Panc1 (cell line): Measurements from ENCODE around the gene NPTX2. TPM values are rescaled to one million over a fixed set of nuclear protein-coding genes. Genes with fewer than 3 reads are reported as not detected.

Experiments used
- ATAC-seq: fragments of 200-7000 bp; cut with Tn5 transposase; 2 replicates; pipeline ENCODE4 v1.9.1; 2020; ENCODE audit warnings: mild to moderate bottlenecking, moderate library complexity
- BruUV-seq: library from RNA; stranded (reverse); fragments of 400-500 nt; replicated peaks from 2 replicates; lab custom pipeline; 2021; lab: Mats Ljungman, UMichigan
- CTCF ChIA-PET: fragments of 300-600 bp; sonication (Branson Sonifier 250); formaldehyde crosslinking; loops from one replicate; lab custom pipeline; 2022; ENCODE audit warnings: antibody characterized with exemption; lab: Charles Lee
- POLR2A ChIA-PET: fragments of 300-600 bp; sonication (Branson Sonifier 250); formaldehyde crosslinking; loops from one replicate; lab custom pipeline; 2022; ENCODE audit warnings: antibody characterized with exemption; lab: Charles Lee
- DNase-seq: peaks from one replicate; pipeline ENCODE4 v3.0.0-alpha.2; 2010; ENCODE audit warnings: low read depth, low spot score
- H3K27ac ChIP-seq: 2 replicates; pipeline ENCODE4 v1.5.1; 2011; ENCODE audit warnings: mild to moderate bottlenecking, low read length, inconsistent platforms
- H3K27me3 ChIP-seq: fragments of 200-500 bp; sonication (Bioruptor generic); 2 replicates; pipeline ENCODE4 v1.6.0; 2014; ENCODE audit warnings: low read length, inconsistent platforms; ENCODE audit not compliant: control insufficient read depth, insufficient read depth
- H3K36me3 ChIP-seq: fragments of 200-500 bp; sonication (Bioruptor generic); 2 replicates; pipeline ENCODE4 v1.5.1; 2014; ENCODE audit warnings: inconsistent platforms, mild to moderate bottlenecking, low read length, moderate library complexity; ENCODE audit not compliant: control insufficient read depth, insufficient read depth
- H3K4me1 ChIP-seq: 2 replicates; pipeline ENCODE4 v1.5.1; 2011; ENCODE audit warnings: inconsistent platforms, mild to moderate bottlenecking, low read length, moderate library complexity; ENCODE audit not compliant: control insufficient read depth, insufficient read depth
- H3K4me3 ChIP-seq, 2 experiments: 2 replicates each; pipeline ENCODE4 v1.5.1; 2011 to 2012; ENCODE audit warnings: low read depth in 2 of 2, low read length in 2 of 2, mild to moderate bottlenecking in 2 of 2, inconsistent platforms in 1 of 2, moderate library complexity in 1 of 2
- H3K9me3 ChIP-seq: fragments of 200-500 bp; sonication (Bioruptor generic); 2 replicates; pipeline ENCODE4 v1.5.1; 2014; ENCODE audit warnings: low read depth, mild to moderate bottlenecking, inconsistent platforms, low read length, moderate library complexity; ENCODE audit not compliant: control insufficient read depth, insufficient read depth
- POLR2AphosphoS5 ChIP-seq: IDR thresholded peaks from 2 replicates; pipeline ENCODE4 v1.6.1; 2012; ENCODE audit warnings: mild to moderate bottlenecking, low read depth, low read length, moderate library complexity
- REST ChIP-seq, 2 experiments: IDR thresholded peaks; 2 replicates each; pipeline ENCODE4 v1.6.1; 2011 to 2012; ENCODE audit warnings: low read depth in 2 of 2, control low read depth in 1 of 2, low read length in 1 of 2, mild to moderate bottlenecking in 1 of 2, moderate library complexity in 1 of 2; ENCODE audit not compliant: insufficient read depth in 1 of 2
- SIN3A ChIP-seq: IDR thresholded peaks from 2 replicates; pipeline ENCODE4 v1.6.1; 2012; ENCODE audit warnings: low read depth, mild to moderate bottlenecking, low read length, moderate library complexity, borderline replicate concordance; ENCODE audit not compliant: insufficient read depth
- TCF7L2 ChIP-seq: IDR thresholded peaks from 2 replicates; pipeline ENCODE4 v1.6.1; 2011; ENCODE audit warnings: mild to moderate bottlenecking, low read depth, low read length, inconsistent platforms
- in situ Hi-C: cut with HindIII; loops from 2 replicates; pipeline ENCODE4 v1.10.0; 2016; ENCODE audit warnings: low sequenced_read_pairs, low pct_unique_long_range_greater_than_20kb
- intact Hi-C: fragments of 100-400 bp; cut with micrococcal nuclease; formaldehyde crosslinking; loops from one replicate; pipeline ENCODE4 v1.10.0; 2022; ENCODE audit not compliant: unreplicated experiment
- total RNA-seq: library from RNA; stranded (reverse); gene quantifications from one replicate; pipeline ENCODE4 v1.2.1, GENCODE V29; 2021; ENCODE audit not compliant: unreplicated experiment
- TF ChIP-seq, protein P1 (sequence below): fragments of 450-650 bp; IDR thresholded peaks from 2 replicates; pipeline ENCODE4 v1.5.1; 2017; ENCODE audit warnings: mild to moderate bottlenecking

Gene NPTX2
- total RNA-seq, 1 experiment from 2014 or later, result 0.15 TPM

DNA sequence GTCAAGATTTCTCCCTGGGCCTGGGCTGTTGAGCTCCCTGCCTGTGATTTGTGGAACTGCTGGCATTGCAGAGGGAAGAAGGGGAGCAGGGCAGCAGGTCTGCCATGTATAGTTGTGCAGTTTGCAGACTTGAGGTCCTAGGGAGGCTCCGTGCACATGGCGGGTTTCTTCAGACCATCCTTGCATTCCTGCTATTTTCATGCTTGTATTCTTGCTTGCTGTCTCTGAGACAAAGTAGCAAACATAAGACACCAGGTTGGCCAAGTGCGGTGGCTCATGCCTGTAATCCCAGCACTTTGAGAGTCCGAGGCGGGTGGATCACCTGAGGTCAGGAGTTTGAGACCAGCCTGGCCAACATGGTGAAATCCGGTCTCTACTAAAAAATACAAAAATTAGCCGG, 61.1 kb downstream of the NPTX2 start:
- ATAC-seq (no peak), DNase-seq (no peak)
- Histone ChIP-seq H3K4me3 (no peak overlapping the region), H3K27ac (no peak overlapping the region), H3K27me3 (no peaks in the 10 kb centered on the region), H3K9me3 (no peaks in the 10 kb centered on the region), H3K4me1 (no peaks in the 10 kb centered on the region), H3K36me3 (no peaks in the 10 kb centered on the region)
- CTCF ChIA-PET, result no interaction called here
- BruUV-seq, result no TSS peak
- POLR2A ChIA-PET, result no interaction called here
- in situ Hi-C loops, result no loop called here
- TF ChIP-seq REST (IDR thresholded peaks at IDR 0.05; ENCODE audit: insufficient read depth in 1 of 2, low read depth in 2 of 2, low read length in 1 of 2) (no peak), TCF7L2 (no peak), POLR2AphosphoS5 (no peak), SIN3A (no peak)
- TF ChIP-seq, protein P1, sequence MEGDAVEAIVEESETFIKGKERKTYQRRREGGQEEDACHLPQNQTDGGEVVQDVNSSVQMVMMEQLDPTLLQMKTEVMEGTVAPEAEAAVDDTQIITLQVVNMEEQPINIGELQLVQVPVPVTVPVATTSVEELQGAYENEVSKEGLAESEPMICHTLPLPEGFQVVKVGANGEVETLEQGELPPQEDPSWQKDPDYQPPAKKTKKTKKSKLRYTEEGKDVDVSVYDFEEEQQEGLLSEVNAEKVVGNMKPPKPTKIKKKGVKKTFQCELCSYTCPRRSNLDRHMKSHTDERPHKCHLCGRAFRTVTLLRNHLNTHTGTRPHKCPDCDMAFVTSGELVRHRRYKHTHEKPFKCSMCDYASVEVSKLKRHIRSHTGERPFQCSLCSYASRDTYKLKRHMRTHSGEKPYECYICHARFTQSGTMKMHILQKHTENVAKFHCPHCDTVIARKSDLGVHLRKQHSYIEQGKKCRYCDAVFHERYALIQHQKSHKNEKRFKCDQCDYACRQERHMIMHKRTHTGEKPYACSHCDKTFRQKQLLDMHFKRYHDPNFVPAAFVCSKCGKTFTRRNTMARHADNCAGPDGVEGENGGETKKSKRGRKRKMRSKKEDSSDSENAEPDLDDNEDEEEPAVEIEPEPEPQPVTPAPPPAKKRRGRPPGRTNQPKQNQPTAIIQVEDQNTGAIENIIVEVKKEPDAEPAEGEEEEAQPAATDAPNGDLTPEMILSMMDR, result no peak
- intact Hi-C loops, result no loop called here

Other genes with a start within 250 kb of the NPTX2 start
- gene BAIAP2L1, start 216.2 kb upstream of the NPTX2 start, total RNA-seq, result 120 TPM